ENCODE measurements around the gene GAN.

DNA sequence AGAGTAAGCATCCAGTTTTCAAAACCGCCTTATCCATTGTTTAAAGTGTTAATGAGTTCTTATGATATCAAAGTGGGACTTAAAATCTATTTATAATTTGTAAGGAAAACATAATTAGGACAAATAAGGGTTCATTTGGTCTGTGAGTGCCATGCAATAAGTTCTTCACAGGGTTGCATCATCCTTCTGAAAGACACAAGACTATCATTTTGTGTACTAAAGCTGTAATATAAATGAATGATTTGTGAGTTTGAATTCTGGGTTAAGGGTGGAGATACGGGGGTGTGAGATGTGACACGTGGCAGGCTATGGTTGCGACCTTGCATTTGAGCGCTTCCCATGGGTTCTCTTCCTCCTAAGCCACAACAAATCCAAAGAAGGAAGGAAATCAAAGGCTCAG lies 6.8 kb downstream of the GAN start:
- TF ChIP-seq POLR2AphosphoS5 (IDR thresholded peaks at IDR 0.05; ENCODE audit: low read depth, low read length) (no peak), POLR2A (IDR thresholded peaks at IDR 0.05; ENCODE audit: low read depth, low read length) (no peak)
